ENCODE data around the gene PAOX. TPM values are rescaled to one million over a fixed set of nuclear protein-coding genes. Genes with fewer than 3 reads are reported as not detected.

PAOX gene
- total and polyA plus RNA-seq, 2 donors from 2014 or later = 7.0 to 14.4 TPM

GRCh38 chr10:133349160-133349568 lies 29.9 kb upstream of the PAOX start:
- FAIRE-seq = no peak
- H3K36me3 ChIP-seq (ENCODE audit: control insufficient read depth in 2 of 3, insufficient read depth in 3 of 3, low read length in 3 of 3) = no peaks in the 10 kb centered on the region
- no peak overlapping the region for H3K9ac ChIP-seq (ENCODE audit: low read length in 3 of 3)
- intact Hi-C loops (cut with DNase I) = no loop called here
- no peaks in the 10 kb centered on the region for H3K9me3 ChIP-seq (ENCODE audit: control insufficient read depth in 2 of 3, insufficient read depth in 1 of 3, low read length in 3 of 3)
- no peaks in the 10 kb centered on the region for H3K4me1 ChIP-seq (ENCODE audit: control insufficient read depth in 2 of 3, insufficient read depth in 2 of 3, low read depth in 1 of 3, low read length in 3 of 3)
- DNase-seq = no peak
- H3K27ac ChIP-seq (ENCODE audit: low read depth in 2 of 2, low read length in 2 of 2) = no peak overlapping the region
- TF ChIP-seq, protein P1, sequence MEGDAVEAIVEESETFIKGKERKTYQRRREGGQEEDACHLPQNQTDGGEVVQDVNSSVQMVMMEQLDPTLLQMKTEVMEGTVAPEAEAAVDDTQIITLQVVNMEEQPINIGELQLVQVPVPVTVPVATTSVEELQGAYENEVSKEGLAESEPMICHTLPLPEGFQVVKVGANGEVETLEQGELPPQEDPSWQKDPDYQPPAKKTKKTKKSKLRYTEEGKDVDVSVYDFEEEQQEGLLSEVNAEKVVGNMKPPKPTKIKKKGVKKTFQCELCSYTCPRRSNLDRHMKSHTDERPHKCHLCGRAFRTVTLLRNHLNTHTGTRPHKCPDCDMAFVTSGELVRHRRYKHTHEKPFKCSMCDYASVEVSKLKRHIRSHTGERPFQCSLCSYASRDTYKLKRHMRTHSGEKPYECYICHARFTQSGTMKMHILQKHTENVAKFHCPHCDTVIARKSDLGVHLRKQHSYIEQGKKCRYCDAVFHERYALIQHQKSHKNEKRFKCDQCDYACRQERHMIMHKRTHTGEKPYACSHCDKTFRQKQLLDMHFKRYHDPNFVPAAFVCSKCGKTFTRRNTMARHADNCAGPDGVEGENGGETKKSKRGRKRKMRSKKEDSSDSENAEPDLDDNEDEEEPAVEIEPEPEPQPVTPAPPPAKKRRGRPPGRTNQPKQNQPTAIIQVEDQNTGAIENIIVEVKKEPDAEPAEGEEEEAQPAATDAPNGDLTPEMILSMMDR (IDR thresholded peaks at IDR 0.05; ENCODE audit: borderline replicate concordance, extremely low read depth, insufficient read depth) = no peak
- no peak overlapping the region for H3K4me3 ChIP-seq (ENCODE audit: low read length in 3 of 3)
- no peaks in the 10 kb centered on the region for H3K27me3 ChIP-seq (ENCODE audit: control insufficient read depth, insufficient read depth, low read length)

GRCh38 chr10:133349577-133350011 lies 29.5 kb upstream of the PAOX start:
- Histone ChIP-seq H3K27ac (ENCODE audit: low read depth in 2 of 2, low read length in 2 of 2) (no peak overlapping the region), H3K4me1 (ENCODE audit: control insufficient read depth in 2 of 3, insufficient read depth in 2 of 3, low read depth in 1 of 3, low read length in 3 of 3) (no peaks in the 10 kb centered on the region), H3K27me3 (ENCODE audit: control insufficient read depth, insufficient read depth, low read length) (no peaks in the 10 kb centered on the region), H3K4me3 (ENCODE audit: low read length in 3 of 3) (no peak overlapping the region), H3K9me3 (ENCODE audit: control insufficient read depth in 2 of 3, insufficient read depth in 1 of 3, low read length in 3 of 3) (no peaks in the 10 kb centered on the region), H3K9ac (ENCODE audit: low read length in 3 of 3) (no peak overlapping the region), H3K36me3 (ENCODE audit: control insufficient read depth in 2 of 3, insufficient read depth in 3 of 3, low read length in 3 of 3) (no peaks in the 10 kb centered on the region)
- no peak for DNase-seq
- no peak for FAIRE-seq
- intact Hi-C loops (cut with DNase I) = no loop called here
- TF ChIP-seq, protein P1 (IDR thresholded peaks at IDR 0.05; ENCODE audit: borderline replicate concordance, extremely low read depth, insufficient read depth) = no peak

GRCh38 chr10:133350283-133350949 lies 28.6 kb upstream of the PAOX start:
- FAIRE-seq = no peak
- Histone ChIP-seq H3K27ac (ENCODE audit: low read depth in 2 of 2, low read length in 2 of 2) (no peak overlapping the region), H3K36me3 (ENCODE audit: control insufficient read depth in 2 of 3, insufficient read depth in 3 of 3, low read length in 3 of 3) (no peaks in the 10 kb centered on the region), H3K4me1 (ENCODE audit: control insufficient read depth in 2 of 3, insufficient read depth in 2 of 3, low read depth in 1 of 3, low read length in 3 of 3) (no peaks in the 10 kb centered on the region), H3K9me3 (ENCODE audit: control insufficient read depth in 2 of 3, insufficient read depth in 1 of 3, low read length in 3 of 3) (no peaks in the 10 kb centered on the region), H3K27me3 (ENCODE audit: control insufficient read depth, insufficient read depth, low read length) (no peaks in the 10 kb centered on the region), H3K9ac (ENCODE audit: low read length in 3 of 3) (no peak overlapping the region), H3K4me3 (ENCODE audit: low read length in 3 of 3) (no peak overlapping the region)
- DNase-seq = no peak
- intact Hi-C loops (cut with DNase I) = no loop called here
- TF ChIP-seq, protein P1 (IDR thresholded peaks at IDR 0.05; ENCODE audit: borderline replicate concordance, extremely low read depth, insufficient read depth) = no peak

- H3K4me1 ChIP-seq (ENCODE audit: control insufficient read depth in 2 of 3, insufficient read depth in 2 of 3, low read depth in 1 of 3, low read length in 3 of 3) = no peaks in the 10 kb centered on the region
- DNase-seq (no peak), FAIRE-seq (no peak)
- H3K27ac ChIP-seq (ENCODE audit: low read depth in 2 of 2, low read length in 2 of 2) = no peak overlapping the region
- no peak overlapping the region for H3K9ac ChIP-seq (ENCODE audit: low read length in 3 of 3)
- H3K27me3 ChIP-seq (ENCODE audit: control insufficient read depth, insufficient read depth, low read length) = no peaks in the 10 kb centered on the region
- intact Hi-C loops (cut with DNase I) = no loop called here
- H3K36me3 ChIP-seq (ENCODE audit: control insufficient read depth in 2 of 3, insufficient read depth in 3 of 3, low read length in 3 of 3) = no peaks in the 10 kb centered on the region
- TF ChIP-seq, protein P1 (IDR thresholded peaks at IDR 0.05; ENCODE audit: borderline replicate concordance, extremely low read depth, insufficient read depth) = no peak
- no peaks in the 10 kb centered on the region for H3K9me3 ChIP-seq (ENCODE audit: control insufficient read depth in 2 of 3, insufficient read depth in 1 of 3, low read length in 3 of 3)
- H3K4me3 ChIP-seq (ENCODE audit: low read length in 3 of 3) = no peak overlapping the region
These were observed 28.1 kb upstream of the PAOX start for GRCh38 chr10:133350950-133351329.

Measured in kidney (tissue), 14 donors.